Suppressor macrophage treated with lipopolysaccharide for 4 hours (primary cell): ENCODE measurements around the gene GPR89A.
"Not testable (repeated sequence)": the region's sequence is repeated elsewhere in the genome, so short reads cannot be mapped to it uniquely, and the experiment has no call there.

Experiments
- DNase-seq: peaks from one replicate; pipeline ENCODE4 v3.0.0-alpha.2; 2020

The GPR89A gene

DNA sequence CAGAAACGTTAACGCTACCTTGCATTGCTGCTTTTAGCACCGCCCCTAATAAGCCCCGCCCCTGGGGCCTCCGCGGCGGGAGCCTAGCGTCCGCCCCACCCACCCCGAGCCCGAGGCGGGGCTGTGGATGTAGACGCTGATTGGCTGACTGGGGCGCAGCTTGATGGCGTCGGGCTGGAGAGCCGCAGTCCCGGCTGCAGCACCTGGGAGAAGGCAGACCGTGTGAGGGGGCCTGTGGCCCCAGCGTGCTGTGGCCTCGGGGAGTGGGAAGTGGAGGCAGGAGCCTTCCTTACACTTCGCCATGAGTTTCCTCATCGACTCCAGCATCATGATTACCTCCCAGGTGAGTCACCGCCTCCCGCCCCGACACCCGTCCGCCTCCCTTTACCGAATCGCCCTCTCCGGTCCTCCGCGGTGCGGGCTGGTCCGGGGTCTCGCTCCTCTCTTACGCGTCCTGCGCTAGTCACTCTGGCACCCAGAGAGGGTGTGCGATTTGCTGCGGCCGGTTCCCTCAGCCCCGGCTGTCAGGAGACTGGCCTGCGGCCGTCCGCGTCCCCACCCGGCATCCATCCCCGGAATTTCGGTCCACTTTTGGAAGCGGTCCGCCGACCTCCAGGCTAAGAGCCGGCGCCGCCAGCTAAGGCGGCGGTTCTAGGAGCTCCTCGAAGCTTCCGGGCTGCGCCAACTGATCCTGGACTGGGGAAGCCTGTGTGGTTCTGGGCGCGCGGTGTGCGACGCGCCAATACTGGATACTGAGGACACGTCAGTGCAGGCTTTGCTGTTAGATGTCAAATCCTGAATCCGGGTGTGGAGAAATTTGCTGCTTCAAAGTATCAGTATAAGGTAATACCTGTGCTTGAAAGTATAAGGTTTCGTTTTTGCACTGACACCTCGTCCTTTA, at the start of gene GPR89A:
TSS of gene GPR89A (plus strand) at position 156 of the 901 bp plus-strand sequence. CDS start at position 302, 146 bp downstream.
- peak; percentile 95 for DNase-seq

- not testable (repeated sequence) for DNase-seq
Measured at GRCh38 chr1:145586820-145587219, 21.0 kb upstream of the GPR89A start.

DNA sequence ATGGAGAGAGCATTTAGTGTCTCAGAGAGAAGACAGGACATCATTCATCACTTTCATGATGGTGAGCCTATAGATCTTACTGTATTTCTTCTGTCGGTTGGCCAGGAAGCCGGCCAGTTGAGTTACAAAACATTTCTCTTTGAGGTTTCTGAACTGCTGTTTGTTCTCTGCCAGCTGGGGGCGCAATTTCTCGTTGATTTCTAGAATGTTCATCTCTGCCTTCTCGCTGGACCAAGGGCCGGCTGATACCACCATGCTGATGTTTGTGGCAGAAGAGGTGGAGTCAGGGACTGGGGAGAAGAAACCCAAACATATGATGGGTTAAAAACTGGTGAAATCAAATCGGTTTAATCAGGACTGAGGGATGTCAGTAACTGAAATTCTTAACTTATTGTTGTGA, 17.0 kb upstream of the GPR89A start:
- not testable (repeated sequence) for DNase-seq

GRCh38 chr1:145592347-145592746, 15.4 kb upstream of the GPR89A start:
- DNase-seq, result not testable (repeated sequence)

DNA sequence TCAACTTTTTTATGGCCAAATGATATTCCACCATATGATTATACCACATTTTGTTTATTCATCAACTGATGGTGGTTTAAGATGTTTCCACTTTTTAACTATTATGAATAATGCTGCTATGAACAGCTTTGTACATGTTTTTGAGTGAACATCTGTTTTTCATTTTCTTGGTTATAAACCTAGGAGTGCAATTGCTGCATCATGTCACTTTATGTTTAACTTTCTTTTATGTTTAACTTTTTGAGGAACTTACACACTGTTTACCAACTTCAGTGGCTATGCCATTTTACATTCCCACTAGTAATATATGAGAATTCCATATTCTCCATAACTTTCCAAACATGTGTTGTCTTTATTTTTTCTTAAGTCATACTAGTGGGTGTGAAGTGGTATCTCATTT, 12.4 kb upstream of the GPR89A start:
- not testable (repeated sequence) for DNase-seq

GRCh38 chr1:145596236-145596635, 11.6 kb upstream of the GPR89A start:
- not testable (repeated sequence) for DNase-seq

- peak; percentile 49 for DNase-seq
Measured at GRCh38 chr1:145599426-145599825, 8.4 kb upstream of the GPR89A start.

- no peak for DNase-seq
Measured at GRCh38 chr1:145601593-145601992, 6.2 kb upstream of the GPR89A start.

- DNase-seq, result not testable (repeated sequence)
Measured at GRCh38 chr1:145606840-145607239, 948 bp upstream of the GPR89A start.

DNA sequence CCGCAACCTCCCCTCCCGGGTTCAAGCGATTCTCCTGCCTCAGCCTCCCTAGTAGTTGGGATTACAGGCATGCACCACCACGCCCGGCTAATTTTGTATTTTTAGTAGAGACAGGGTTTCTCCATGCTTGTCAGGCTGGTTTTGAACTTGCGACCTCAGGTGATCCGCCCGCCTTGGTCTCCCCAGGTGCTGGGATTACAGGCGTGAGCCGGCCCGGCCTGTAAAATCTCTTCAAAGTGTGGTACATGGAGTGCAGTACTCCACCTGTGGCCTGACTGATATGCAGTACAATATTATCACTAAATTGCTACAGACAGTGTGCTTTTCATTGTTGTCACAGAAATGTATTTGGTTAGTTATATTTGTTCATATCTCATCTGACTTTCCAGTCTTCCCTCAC, 499 bp upstream of the GPR89A start:
- not testable (repeated sequence) for DNase-seq

- DNase-seq, result not testable (repeated sequence)
Measured at GRCh38 chr1:145610744-145611143, 3.0 kb downstream of the GPR89A start.

DNA sequence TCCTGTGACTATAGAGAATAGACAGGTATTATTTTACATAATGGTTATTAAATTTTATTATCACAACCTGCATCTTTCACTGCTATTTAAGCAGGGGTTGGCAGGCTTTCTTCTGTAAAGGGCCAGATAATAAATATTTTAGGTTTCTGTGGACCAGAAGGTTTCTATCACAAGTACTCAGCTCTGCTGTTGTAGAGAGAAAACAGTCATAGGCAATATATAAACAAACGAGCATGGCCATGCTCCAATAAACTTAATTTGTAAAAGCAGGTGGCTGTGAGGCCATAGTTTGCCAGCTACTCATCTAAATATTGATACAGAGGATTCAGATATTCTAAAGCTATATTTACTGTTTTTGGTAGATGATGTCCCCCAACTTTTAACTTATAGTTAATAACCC, 12.3 kb downstream of the GPR89A start:
- DNase-seq, result not testable (repeated sequence)

DNA sequence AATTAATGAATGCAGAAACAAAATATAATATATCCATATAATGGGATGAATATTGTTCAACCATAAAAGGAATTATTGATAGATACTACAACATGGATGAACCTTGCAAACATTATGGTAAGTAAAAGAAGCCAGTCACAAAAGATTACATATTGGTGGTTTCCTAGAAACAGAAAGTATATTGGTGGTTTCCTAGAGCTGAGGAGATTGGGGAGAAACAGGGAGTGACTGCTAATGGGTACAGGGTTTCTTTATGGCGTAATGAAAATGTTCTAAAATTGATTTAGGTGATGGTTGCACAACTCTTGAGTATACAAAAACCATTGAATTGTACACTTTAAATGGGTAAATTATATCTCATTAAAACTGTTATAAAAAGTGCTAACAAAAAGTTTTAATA, 14.4 kb downstream of the GPR89A start:
- DNase-seq, result not testable (repeated sequence)

DNA sequence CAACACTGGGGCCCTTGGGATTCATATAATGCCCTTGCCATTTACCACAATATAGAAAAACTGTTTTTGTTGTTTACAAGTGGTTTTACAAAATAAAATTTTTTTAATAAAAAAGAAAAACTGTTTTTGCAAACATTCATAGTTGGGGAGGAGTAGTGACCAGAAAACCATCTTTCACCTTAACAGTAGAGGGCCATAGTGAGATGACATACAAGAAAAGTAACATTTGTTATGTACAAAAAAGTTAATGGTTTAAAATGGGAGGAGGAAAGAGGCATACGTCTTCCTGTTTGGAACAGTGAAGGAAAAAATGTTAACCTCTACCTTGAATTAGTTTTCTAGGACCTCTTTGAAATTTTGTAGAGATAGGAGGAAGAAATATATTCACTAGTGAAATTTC, 28.4 kb downstream of the GPR89A start:
- DNase-seq, result not testable (repeated sequence)

GRCh38 chr1:145641886-145642285, 34.1 kb downstream of the GPR89A start:
- not testable (repeated sequence) for DNase-seq

GRCh38 chr1:145643990-145644389, 36.2 kb downstream of the GPR89A start:
- not testable (repeated sequence) for DNase-seq

DNA sequence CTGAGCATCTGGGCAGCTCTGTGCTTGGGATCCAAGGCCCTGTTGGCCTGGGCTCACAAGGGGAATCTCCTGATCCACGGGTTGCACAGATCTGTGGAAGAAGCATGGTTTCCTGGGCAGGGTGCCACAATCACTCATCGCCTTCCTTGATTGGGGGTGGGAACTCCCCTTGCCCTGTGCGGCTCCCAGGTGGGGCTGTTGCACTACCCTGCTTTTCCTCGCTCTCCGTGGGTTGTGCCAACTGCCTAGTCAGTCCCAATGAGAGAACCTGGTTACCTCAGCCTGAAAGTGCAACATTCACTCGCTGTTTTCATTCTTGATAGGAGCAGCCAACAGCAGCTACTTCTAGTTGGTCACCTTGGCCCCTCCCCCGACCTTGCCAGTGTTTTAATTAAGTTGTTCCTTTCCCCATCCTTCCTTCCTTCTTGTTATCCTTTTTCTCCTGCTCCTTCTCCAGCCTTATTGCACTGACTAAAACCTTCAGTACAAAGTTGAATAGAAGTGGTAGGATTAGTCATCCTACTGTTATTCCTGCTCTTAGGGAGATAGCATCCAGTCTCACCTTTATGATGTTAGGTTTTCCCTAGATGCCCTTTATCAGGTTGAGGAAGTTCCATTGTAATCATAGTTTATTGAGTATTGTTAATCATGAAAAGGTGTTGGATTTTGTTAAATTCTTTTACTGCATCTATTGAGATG, 48.6 kb downstream of the GPR89A start:
- not testable (repeated sequence) for DNase-seq

GRCh38 chr1:145662502-145662901, 54.7 kb downstream of the GPR89A start:
- not testable (repeated sequence) for DNase-seq

DNA sequence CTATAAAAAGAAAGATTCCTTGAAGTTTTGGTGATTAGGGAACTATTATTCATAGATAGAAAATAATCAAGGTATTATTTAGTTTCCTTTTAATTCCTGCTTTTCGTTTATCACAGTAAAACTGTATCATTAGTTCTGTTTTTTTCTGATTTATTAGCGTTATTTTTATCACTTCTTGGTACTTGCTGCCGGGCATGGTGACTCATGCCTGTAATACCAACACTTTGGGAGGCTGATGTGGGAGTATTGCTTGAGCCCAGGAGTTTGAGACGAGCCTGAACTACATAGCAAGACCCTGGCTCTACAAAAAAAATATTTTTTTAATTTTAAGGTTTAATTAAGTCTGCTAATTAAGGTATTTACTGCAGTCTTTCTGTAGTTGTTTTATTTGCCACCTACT, 57.2 kb downstream of the GPR89A start:
- not testable (repeated sequence) for DNase-seq

GRCh38 chr1:145670995-145671745, 63.4 kb downstream of the GPR89A start:
- not testable (repeated sequence) for DNase-seq

- not testable (repeated sequence) for DNase-seq
Measured at GRCh38 chr1:145673217-145673616, 65.4 kb downstream of the GPR89A start.

GRCh38 chr1:145684858-145685257, 77.1 kb downstream of the GPR89A start:
- DNase-seq, result not testable (repeated sequence)

DNA sequence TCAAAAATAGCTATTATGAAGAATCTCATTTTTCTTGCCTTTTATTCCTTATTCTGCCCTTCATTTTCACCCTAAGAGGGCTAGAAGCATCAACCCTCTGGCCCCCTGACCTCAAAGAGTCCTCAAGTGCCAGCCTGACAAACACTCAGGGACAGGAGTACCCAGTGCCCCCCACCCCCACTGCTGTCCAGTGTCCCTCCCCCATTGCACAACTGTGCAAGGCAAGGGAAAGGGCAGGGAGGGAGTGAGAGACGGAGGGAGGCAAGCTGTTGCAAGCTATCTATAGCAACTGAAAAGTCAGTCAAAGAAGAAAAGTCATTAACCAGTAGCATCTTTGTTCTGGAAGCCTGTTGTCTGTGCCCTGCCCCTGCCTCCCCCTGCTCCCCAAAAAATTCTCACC, 78.3 kb downstream of the GPR89A start:
- not testable (repeated sequence) for DNase-seq
